RWPE2 (cell line): ENCODE data around the gene IRF8.

Experiments used
- ATAC-seq: fragments of 200-7000 bp; cut with Tn5 transposase; 3 replicates; pipeline ENCODE4 v1.9.1; 2021; ENCODE audit warnings: low read depth
- DNase-seq: peaks from one replicate; pipeline ENCODE4 v3.0.0-alpha.2; 2020; ENCODE audit warnings: low spot score
- H3K27ac ChIP-seq: fragments of 450-650 bp; 2 replicates; pipeline ENCODE4 v1.5.1; 2017; ENCODE audit warnings: mild to moderate bottlenecking; ENCODE audit not compliant: poor library complexity, severe bottlenecking
- H3K27me3 ChIP-seq: fragments of 250-450 bp; sonication (Bioruptor Pico); 2 replicates; pipeline ENCODE4 v1.5.1; 2021; ENCODE audit warnings: mild to moderate bottlenecking, moderate library complexity; ENCODE audit not compliant: insufficient read depth, poor library complexity, severe bottlenecking
- H3K36me3 ChIP-seq: fragments of 250-450 bp; sonication (Bioruptor Pico); 2 replicates; pipeline ENCODE4 v1.5.1; 2020; ENCODE audit warnings: low read depth, mild to moderate bottlenecking, moderate library complexity
- H3K4me1 ChIP-seq: fragments of 250-450 bp; sonication (Bioruptor Pico); 2 replicates; pipeline ENCODE4 v1.5.1; 2021; ENCODE audit warnings: mild to moderate bottlenecking, moderate library complexity; ENCODE audit not compliant: insufficient read depth, poor library complexity, severe bottlenecking
- H3K4me3 ChIP-seq: fragments of 250-450 bp; sonication (Bioruptor Pico); 2 replicates; pipeline ENCODE4 v1.5.1; 2021; ENCODE audit warnings: mild to moderate bottlenecking, moderate library complexity; ENCODE audit not compliant: severe bottlenecking
- H3K9me3 ChIP-seq: fragments of 250-450 bp; sonication (Bioruptor Pico); 2 replicates; pipeline ENCODE4 v1.5.1; 2021; ENCODE audit warnings: mild to moderate bottlenecking, moderate library complexity; ENCODE audit not compliant: severe bottlenecking
- CTCF ChIP-seq: fragments of 450-650 bp; IDR thresholded peaks from one replicate; pipeline ENCODE4 v1.5.1; 2017; ENCODE audit warnings: mild to moderate bottlenecking, moderate library complexity; ENCODE audit not compliant: poor library complexity, severe bottlenecking

The IRF8 gene

GRCh38 chr16:85878407-85878806, 20.6 kb upstream of the IRF8 start:
- peaks cover 36% of the 10 kb centered on the region for H3K27me3 ChIP-seq
- no peaks in the 10 kb centered on the region for H3K4me1 ChIP-seq
- no peak for ATAC-seq
- no peaks in the 10 kb centered on the region for H3K9me3 ChIP-seq
- TF ChIP-seq CTCF: no peak
- DNase-seq: no peak
- H3K4me3 ChIP-seq: no peak overlapping the region
- no peak overlapping the region for H3K27ac ChIP-seq
- no peaks in the 10 kb centered on the region for H3K36me3 ChIP-seq

GRCh38 chr16:85878875-85879274, 20.1 kb upstream of the IRF8 start:
- H3K4me3 ChIP-seq: no peak overlapping the region

GRCh38 chr16:85879549-85879948, 19.4 kb upstream of the IRF8 start:
- DNase-seq (no peak), ATAC-seq (no peak)
- Histone ChIP-seq H3K27ac (no peak overlapping the region), H3K4me1 (no peaks in the 10 kb centered on the region), H3K9me3 (no peaks in the 10 kb centered on the region), H3K27me3 (peaks cover 37% of the 10 kb centered on the region), H3K36me3 (no peaks in the 10 kb centered on the region), H3K4me3 (no peak overlapping the region)
- TF ChIP-seq CTCF: no peak

More at GRCh38 chr16:85878875-85879274, 20.1 kb upstream of the IRF8 start:
- Histone ChIP-seq H3K27me3 (peaks cover 34% of the 10 kb centered on the region), H3K4me1 (no peaks in the 10 kb centered on the region), H3K9me3 (no peaks in the 10 kb centered on the region), H3K36me3 (no peaks in the 10 kb centered on the region), H3K27ac (no peak overlapping the region)
- peak; percentile 7 for TF ChIP-seq CTCF
- DNase-seq: no peak
- peak; percentile 70 for ATAC-seq

GRCh38 chr16:85879975-85880831, 18.8 kb upstream of the IRF8 start:
- H3K9me3 ChIP-seq: no peaks in the 10 kb centered on the region
- peaks cover 44% of the 10 kb centered on the region for H3K27me3 ChIP-seq
- DNase-seq (no peak), ATAC-seq (no peak)
- H3K36me3 ChIP-seq: no peaks in the 10 kb centered on the region
- no peak for TF ChIP-seq CTCF
- no peak overlapping the region for H3K27ac ChIP-seq
- H3K4me3 ChIP-seq: no peak overlapping the region
- no peaks in the 10 kb centered on the region for H3K4me1 ChIP-seq

GRCh38 chr16:85880861-85881260, 18.1 kb upstream of the IRF8 start:
- Histone ChIP-seq H3K27me3 (peaks cover 45% of the 10 kb centered on the region), H3K36me3 (no peaks in the 10 kb centered on the region)
- no peak for DNase-seq

More at GRCh38 chr16:85880861-85881260, 18.1 kb upstream of the IRF8 start:
- no peak for TF ChIP-seq CTCF
- H3K9me3 ChIP-seq: no peaks in the 10 kb centered on the region
- no peak overlapping the region for H3K27ac ChIP-seq
- no peak for ATAC-seq
- H3K4me1 ChIP-seq: no peaks in the 10 kb centered on the region
- H3K4me3 ChIP-seq: no peak overlapping the region
